Muscle of leg (tissue), 11 donors: ENCODE measurements around the gene MARVELD3. TPM values are rescaled to one million over a fixed set of nuclear protein-coding genes. Genes with fewer than 3 reads are reported as not detected.
A peak's percentile ranks its signal among the peaks of the same experiment; 100 is the strongest.
"Not testable (repeated sequence)": the region's sequence is repeated elsewhere in the genome, so short reads cannot be mapped to it uniquely, and the experiment has no call there.

ENCODE experiments used
- DNase-seq: peaks from one replicate; pipeline ENCODE4 v3.0.0; 2013
- H3K27ac ChIP-seq: one replicate; pipeline ENCODE4 v1.5.1; 2013; ENCODE audit warnings: mild to moderate bottlenecking, low read length, control low read depth
- H3K27me3 ChIP-seq: one replicate; pipeline ENCODE4 v1.6.1; 2013; ENCODE audit warnings: low read length; ENCODE audit not compliant: control insufficient read depth, insufficient read depth
- H3K36me3 ChIP-seq: one replicate; pipeline ENCODE4 v1.6.1; 2013; ENCODE audit warnings: low read length; ENCODE audit not compliant: control insufficient read depth, insufficient read depth
- H3K4me1 ChIP-seq: one replicate; pipeline ENCODE4 v1.6.1; 2013; ENCODE audit warnings: low read length; ENCODE audit not compliant: control insufficient read depth, insufficient read depth
- H3K4me3 ChIP-seq: one replicate; pipeline ENCODE4 v1.5.1; 2013; ENCODE audit warnings: low read length, control low read depth
- H3K9me3 ChIP-seq: replicated peaks from 2 replicates; pipeline ENCODE4 v1.6.1; 2013; ENCODE audit warnings: low read depth, low read length; ENCODE audit not compliant: control insufficient read depth
- WGBS: methylation state at CpG from one replicate; pipeline ENCODE4 v1.1.5; 2013; ENCODE audit warnings: missing lambda C conversion rate; ENCODE audit not compliant: insufficient coverage; 5-methylcytosine and 5-hydroxymethylcytosine counted together
- polyA plus RNA-seq, 8 donors: library from polyadenylated mRNA; unstranded; fragments of 120-200 nt; gene quantifications; one replicate each; pipeline versions ENCODE4 v1.2.1 to v1.2.3, GENCODE V29; 2013; ENCODE audit warnings: inconsistent platforms in 1 of 8, low replicate concordance in 1 of 8; ENCODE audit not compliant: insufficient read length in 8 of 8, insufficient read depth in 1 of 8
- total RNA-seq: library from RNA; stranded (reverse); fragments of 120-200 nt; gene quantifications from one replicate; pipeline ENCODE4 v1.2.4, GENCODE V29; 2013

Gene MARVELD3
- total and polyA plus RNA-seq, 9 donors: 0.14 to 4.0 (median 0.30) TPM; not detected in 1

GRCh38 chr16:71593048-71593999 is 32.7 kb upstream of the MARVELD3 start:
- no peaks in the 10 kb centered on the region for H3K9me3 ChIP-seq
- no peak for DNase-seq
- WGBS: no CpG with 5 or more reads among the region's 3 CpGs

GRCh38 chr16:71594000-71594646 is 31.9 kb upstream of the MARVELD3 start:
- WGBS: no CpG with 5 or more reads among the region's 5 CpGs
- H3K27me3 ChIP-seq: no peaks in the 10 kb centered on the region
- DNase-seq: no peak
- H3K9me3 ChIP-seq: no peaks in the 10 kb centered on the region
- no peaks in the 10 kb centered on the region for H3K36me3 ChIP-seq
- H3K27ac ChIP-seq: no peak overlapping the region
- H3K4me1 ChIP-seq: no peaks in the 10 kb centered on the region
- H3K4me3 ChIP-seq: no peak overlapping the region

More at GRCh38 chr16:71593048-71593999, 32.7 kb upstream of the MARVELD3 start:
- H3K27ac ChIP-seq: no peak overlapping the region
- H3K36me3 ChIP-seq: no peaks in the 10 kb centered on the region
- H3K27me3 ChIP-seq: no peaks in the 10 kb centered on the region
- H3K4me1 ChIP-seq: no peaks in the 10 kb centered on the region
- H3K4me3 ChIP-seq: no peak overlapping the region

- WGBS: 67% methylated on average over 1 of the region's 7 CpGs
- not testable (repeated sequence) for H3K27me3 ChIP-seq, H3K27ac ChIP-seq, H3K4me3 ChIP-seq, H3K9me3 ChIP-seq, H3K36me3 ChIP-seq, H3K4me1 ChIP-seq, DNase-seq
Measured at GRCh38 chr16:71595340-71595826, 30.6 kb upstream of the MARVELD3 start.

DNA sequence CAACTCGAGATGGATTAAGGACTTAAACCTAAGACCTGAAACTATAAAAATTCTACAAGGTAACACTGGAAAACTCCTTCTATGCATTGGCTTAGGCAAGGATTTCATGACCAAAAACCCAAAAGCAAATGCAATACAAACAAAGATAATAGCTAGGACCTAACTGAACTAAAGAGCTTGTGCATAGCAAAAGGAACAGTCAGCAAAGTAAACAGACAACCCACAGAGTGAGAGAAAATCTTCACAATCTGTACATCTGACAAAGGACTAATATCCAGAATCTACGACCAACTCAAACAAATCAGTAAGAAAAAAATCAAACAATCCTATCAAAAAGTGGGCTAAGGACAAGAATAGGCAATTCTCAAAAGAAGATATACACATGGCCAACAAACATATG is 27.6 kb upstream of the MARVELD3 start:
- H3K27me3 ChIP-seq, DNase-seq, H3K27ac ChIP-seq, H3K36me3 ChIP-seq, H3K4me1 ChIP-seq, H3K4me3 ChIP-seq, H3K9me3 ChIP-seq: not testable (repeated sequence)
- no CpG with 5 or more reads among the region's 2 CpGs for WGBS

DNA sequence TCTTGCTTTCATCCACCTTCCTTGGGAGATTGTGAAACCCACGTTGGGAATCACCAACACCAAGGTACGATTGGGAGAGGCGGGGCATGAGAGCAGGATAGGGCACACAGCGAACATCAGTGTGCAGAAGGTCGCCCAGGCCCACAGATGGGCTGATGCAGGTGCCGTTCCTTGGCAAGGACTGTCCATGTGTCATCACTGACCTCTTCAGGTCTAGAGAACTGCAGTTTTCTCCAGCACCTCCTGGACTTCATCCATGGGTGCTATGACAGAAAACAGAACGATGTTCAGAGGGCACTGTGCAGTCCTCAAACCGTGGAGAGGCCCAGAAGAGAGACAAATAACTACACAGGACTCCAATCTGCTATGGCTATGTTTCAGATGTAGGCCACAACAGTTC is 25.2 kb upstream of the MARVELD3 start:
- Histone ChIP-seq H3K27ac (no peak overlapping the region), H3K4me3 (no peak overlapping the region), H3K27me3 (no peaks in the 10 kb centered on the region), H3K9me3 (no peaks in the 10 kb centered on the region), H3K4me1 (no peaks in the 10 kb centered on the region), H3K36me3 (no peaks in the 10 kb centered on the region)
- WGBS: 79% methylated on average over 7 of the region's 8 CpGs
- no peak for DNase-seq

- H3K27ac ChIP-seq: no peak overlapping the region
- peaks cover 5% of the 10 kb centered on the region for H3K27me3 ChIP-seq
- H3K4me3 ChIP-seq: no peak overlapping the region
- no peak for DNase-seq
- H3K36me3 ChIP-seq: no peaks in the 10 kb centered on the region
- no peaks in the 10 kb centered on the region for H3K9me3 ChIP-seq
- WGBS: no CpG with 5 or more reads among the region's 2 CpGs
- no peaks in the 10 kb centered on the region for H3K4me1 ChIP-seq
Measured at GRCh38 chr16:71609066-71609465, 16.9 kb upstream of the MARVELD3 start.

GRCh38 chr16:71610447-71610846 is 15.5 kb upstream of the MARVELD3 start:
- Histone ChIP-seq H3K27ac (no peak overlapping the region), H3K36me3 (no peaks in the 10 kb centered on the region), H3K9me3 (no peaks in the 10 kb centered on the region), H3K27me3 (peaks cover 5% of the 10 kb centered on the region), H3K4me3 (no peak overlapping the region), H3K4me1 (no peaks in the 10 kb centered on the region)
- no peak for DNase-seq
- no CpG with 5 or more reads among the region's 4 CpGs for WGBS

DNA sequence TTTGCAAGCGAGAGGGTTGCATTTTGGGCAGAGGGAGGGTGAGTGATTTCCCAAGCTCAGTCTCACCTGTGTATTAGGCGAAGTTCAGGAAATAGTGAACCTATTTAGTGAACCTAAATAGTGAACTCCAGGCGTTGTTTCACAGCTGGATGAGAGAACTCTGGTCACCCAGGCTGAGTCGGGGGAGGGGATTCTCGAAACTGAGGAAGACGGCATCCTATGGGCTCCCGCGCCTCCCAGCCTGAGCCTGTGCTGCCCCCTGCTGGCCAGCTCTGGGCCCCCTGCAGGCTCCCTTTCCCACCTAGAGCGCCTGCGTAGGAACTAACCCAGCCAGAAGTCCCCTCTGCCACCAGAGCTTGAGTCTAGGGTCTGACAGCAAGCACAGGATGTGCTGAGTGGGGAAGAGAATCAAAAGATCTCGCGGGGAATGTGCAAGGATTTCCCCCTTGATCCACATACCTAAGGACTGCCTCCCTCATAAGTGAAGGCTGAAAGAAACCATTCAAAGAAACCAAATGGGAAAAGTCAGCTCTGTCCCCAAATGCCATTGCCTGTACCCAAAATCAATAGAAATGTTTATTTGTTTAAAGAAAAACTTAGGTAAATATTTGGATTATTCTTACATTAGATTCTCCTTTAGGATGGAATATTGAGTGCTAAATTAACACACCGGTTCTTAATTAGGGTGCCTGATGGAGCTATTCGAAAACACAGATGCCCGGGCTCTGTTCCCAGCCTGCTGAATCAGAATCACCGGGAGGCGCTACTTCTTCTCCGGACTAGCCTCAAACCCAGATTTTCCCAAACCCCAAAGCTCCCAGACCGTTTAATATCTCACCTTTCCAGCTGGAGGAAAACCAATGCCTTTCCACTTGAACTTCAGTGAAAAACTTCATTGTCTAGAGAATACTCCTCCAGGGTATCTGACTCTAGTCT is 14.8 kb upstream of the MARVELD3 start:
- no peak overlapping the region for H3K27ac ChIP-seq
- no peaks in the 10 kb centered on the region for H3K4me1 ChIP-seq
- DNase-seq: peak; percentile 27
- H3K4me3 ChIP-seq: no peak overlapping the region
- 15% methylated on average over 7 of the region's 19 CpGs for WGBS
- H3K27me3 ChIP-seq: peaks cover 5% of the 10 kb centered on the region
- H3K9me3 ChIP-seq: no peaks in the 10 kb centered on the region
- H3K36me3 ChIP-seq: no peaks in the 10 kb centered on the region

DNA sequence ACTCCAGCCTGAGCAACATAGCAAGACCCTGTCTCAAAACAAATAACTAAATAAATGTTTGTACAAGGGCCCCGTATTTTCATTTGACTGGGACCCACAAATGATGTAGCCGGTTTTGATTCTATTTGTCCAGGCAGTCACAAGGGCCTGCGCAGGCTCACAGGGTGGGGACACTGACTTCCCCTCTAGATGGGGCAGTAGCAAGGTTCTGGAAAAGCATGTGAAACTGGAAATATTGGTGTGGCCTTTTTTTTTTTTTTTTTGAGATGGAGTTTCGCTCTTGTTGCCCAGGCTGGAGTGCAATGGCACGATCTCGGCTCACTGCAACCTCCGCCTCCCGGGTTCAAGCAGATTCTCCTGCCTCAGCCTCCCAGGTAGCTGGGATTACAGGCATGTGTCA is 11.0 kb upstream of the MARVELD3 start:
- DNase-seq, H3K27ac ChIP-seq, H3K4me3 ChIP-seq, H3K9me3 ChIP-seq, H3K4me1 ChIP-seq, H3K27me3 ChIP-seq, H3K36me3 ChIP-seq: not testable (repeated sequence)
- 80% methylated on average over 7 of the region's 8 CpGs for WGBS
